NB4 (cell line): Measurements from ENCODE around the gene NFASC.

ENCODE experiments used
- CTCF ChIP-seq: IDR thresholded peaks from one replicate; pipeline ENCODE4 v1.5.1; 2012; ENCODE audit warnings: low read depth, low read length
- MYC ChIP-seq: IDR thresholded peaks from 2 replicates; pipeline ENCODE4 v1.6.1; 2011; ENCODE audit warnings: low read depth, low read length
- POLR2A ChIP-seq: IDR thresholded peaks from 2 replicates; pipeline ENCODE4 v1.6.1; 2011; ENCODE audit warnings: mild to moderate bottlenecking; ENCODE audit not compliant: insufficient read length; ENCODE audit errors: extremely low read depth

GRCh38 chr1:204924013-204924759 is 53.5 kb downstream of the NFASC start:
- TF ChIP-seq POLR2A (no peak), CTCF (no peak), MYC (no peak)
